ENCODE data around the gene NR1I3. TPM values are rescaled to one million over a fixed set of nuclear protein-coding genes. Genes with fewer than 3 reads are reported as not detected.
"Not testable (repeated sequence)": the region's sequence is repeated elsewhere in the genome, so short reads cannot be mapped to it uniquely, and the experiment has no call there.

The NR1I3 gene
- total RNA-seq, 2 donors from 2014 or later: not detected

- intact Hi-C loops (cut with DNase I): no loop called here
- TF ChIP-seq, protein P1, sequence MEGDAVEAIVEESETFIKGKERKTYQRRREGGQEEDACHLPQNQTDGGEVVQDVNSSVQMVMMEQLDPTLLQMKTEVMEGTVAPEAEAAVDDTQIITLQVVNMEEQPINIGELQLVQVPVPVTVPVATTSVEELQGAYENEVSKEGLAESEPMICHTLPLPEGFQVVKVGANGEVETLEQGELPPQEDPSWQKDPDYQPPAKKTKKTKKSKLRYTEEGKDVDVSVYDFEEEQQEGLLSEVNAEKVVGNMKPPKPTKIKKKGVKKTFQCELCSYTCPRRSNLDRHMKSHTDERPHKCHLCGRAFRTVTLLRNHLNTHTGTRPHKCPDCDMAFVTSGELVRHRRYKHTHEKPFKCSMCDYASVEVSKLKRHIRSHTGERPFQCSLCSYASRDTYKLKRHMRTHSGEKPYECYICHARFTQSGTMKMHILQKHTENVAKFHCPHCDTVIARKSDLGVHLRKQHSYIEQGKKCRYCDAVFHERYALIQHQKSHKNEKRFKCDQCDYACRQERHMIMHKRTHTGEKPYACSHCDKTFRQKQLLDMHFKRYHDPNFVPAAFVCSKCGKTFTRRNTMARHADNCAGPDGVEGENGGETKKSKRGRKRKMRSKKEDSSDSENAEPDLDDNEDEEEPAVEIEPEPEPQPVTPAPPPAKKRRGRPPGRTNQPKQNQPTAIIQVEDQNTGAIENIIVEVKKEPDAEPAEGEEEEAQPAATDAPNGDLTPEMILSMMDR (IDR thresholded peaks at IDR 0.05): no peak
- TF ChIP-seq POLR2A (IDR thresholded peaks at IDR 0.05): no peak
These were observed 12.8 kb upstream of the NR1I3 start for GRCh38 chr1:161250829-161251228.

GRCh38 chr1:161250100-161250499 is 12.1 kb upstream of the NR1I3 start:
- H3K36me3 ChIP-seq (replicated peaks in 1 of 2; ENCODE audit: insufficient read depth in 1 of 2, low read depth in 2 of 2); ATAC-seq; H3K4me3 ChIP-seq; DNase-seq; H3K27ac ChIP-seq; H3K9me3 ChIP-seq; intact Hi-C loops (cut with DNase I); H3K27me3 ChIP-seq; H3K4me1 ChIP-seq: not testable (repeated sequence)
- 87 to 93% methylated on average over 5 of the region's 5 CpGs for WGBS, 2 donors

More at GRCh38 chr1:161250829-161251228, 12.8 kb upstream of the NR1I3 start:
- Histone ChIP-seq H3K9me3 (no peaks in the 10 kb centered on the region), H3K27me3 (no peaks in the 10 kb centered on the region), H3K4me1 (no peaks in the 10 kb centered on the region), H3K4me3 (no peak overlapping the region), H3K27ac (no peak overlapping the region), H3K36me3 (replicated peaks in 1 of 2; ENCODE audit: insufficient read depth in 1 of 2, low read depth in 2 of 2) (no peaks in the 10 kb centered on the region)
- WGBS, 2 donors: 80 to 83% methylated on average over 7 of the region's 7 CpGs
- no peak for DNase-seq
- no peak for ATAC-seq

DNA sequence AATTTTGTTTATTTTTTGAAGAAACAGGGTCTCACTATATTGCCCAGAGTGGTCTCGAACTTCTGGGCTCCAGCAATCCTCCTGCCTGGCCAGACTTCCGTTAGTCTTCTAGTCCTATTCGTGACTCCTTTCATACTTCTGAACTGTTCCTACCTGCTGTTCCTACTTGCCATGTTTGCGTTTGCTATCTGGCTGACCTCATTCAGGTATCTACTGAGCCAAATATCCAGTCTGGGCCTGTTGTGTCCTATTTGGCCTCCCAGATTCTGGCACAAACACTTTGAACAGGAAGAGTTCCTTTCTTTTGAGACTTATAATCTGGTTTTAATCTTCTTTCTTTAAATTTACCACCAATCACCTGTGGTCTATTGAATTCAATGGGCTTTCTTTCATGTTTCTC is 6.9 kb upstream of the NR1I3 start:
- WGBS, 2 donors: 49 to 50% methylated on average over 4 of the region's 4 CpGs
- H3K4me1 ChIP-seq: peaks cover 11% of the 10 kb centered on the region
- no peak overlapping the region for H3K4me3 ChIP-seq
- ATAC-seq (peak; percentile 100), DNase-seq (peak; percentile 61 to 87 (median 73))
- no peak for TF ChIP-seq POLR2A (IDR thresholded peaks at IDR 0.05)
- TF ChIP-seq, protein P1 (IDR thresholded peaks at IDR 0.05): peak in 1 of 7 experiments; percentile 8
- H3K36me3 ChIP-seq (replicated peaks in 1 of 2; ENCODE audit: insufficient read depth in 1 of 2, low read depth in 2 of 2): no peaks in the 10 kb centered on the region
- peak overlapping the region; percentile 47 to 78 (median 65) for H3K27ac ChIP-seq
- H3K9me3 ChIP-seq: no peaks in the 10 kb centered on the region
- no peaks in the 10 kb centered on the region for H3K27me3 ChIP-seq
- intact Hi-C loops (cut with DNase I): no loop called here

DNA sequence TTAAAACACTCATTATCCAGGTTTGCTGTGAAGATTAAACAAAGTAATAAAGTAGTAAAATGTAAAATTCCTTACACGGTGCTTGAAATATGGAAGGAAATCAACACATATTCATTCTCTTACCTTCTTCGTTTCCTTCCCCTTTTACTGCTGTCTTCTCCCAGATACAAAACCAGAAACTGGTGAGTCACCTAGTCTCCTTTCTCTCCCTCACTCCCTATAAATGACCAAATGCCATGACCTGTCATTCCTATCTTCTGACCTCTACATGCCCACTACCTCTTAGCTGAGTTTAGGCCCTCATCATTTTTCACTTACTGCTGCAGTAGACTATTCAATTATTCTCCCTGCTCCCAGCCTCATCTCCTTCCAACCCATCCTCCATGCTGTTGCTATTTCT is 4.3 kb upstream of the NR1I3 start:
- ATAC-seq: no peak
- intact Hi-C loops (cut with DNase I): no loop called here
- TF ChIP-seq, protein P1 (IDR thresholded peaks at IDR 0.05): no peak
- no peaks in the 10 kb centered on the region for H3K9me3 ChIP-seq
- no peaks in the 10 kb centered on the region for H3K27me3 ChIP-seq
- H3K4me1 ChIP-seq: peaks cover 11% of the 10 kb centered on the region
- no peak overlapping the region for H3K4me3 ChIP-seq
- 58 to 87% methylated on average over 2 of the region's 2 CpGs for WGBS, 2 donors
- no peaks in the 10 kb centered on the region for H3K36me3 ChIP-seq (replicated peaks in 1 of 2; ENCODE audit: insufficient read depth in 1 of 2, low read depth in 2 of 2)
- DNase-seq: no peak
- H3K27ac ChIP-seq: no peak overlapping the region

DNA sequence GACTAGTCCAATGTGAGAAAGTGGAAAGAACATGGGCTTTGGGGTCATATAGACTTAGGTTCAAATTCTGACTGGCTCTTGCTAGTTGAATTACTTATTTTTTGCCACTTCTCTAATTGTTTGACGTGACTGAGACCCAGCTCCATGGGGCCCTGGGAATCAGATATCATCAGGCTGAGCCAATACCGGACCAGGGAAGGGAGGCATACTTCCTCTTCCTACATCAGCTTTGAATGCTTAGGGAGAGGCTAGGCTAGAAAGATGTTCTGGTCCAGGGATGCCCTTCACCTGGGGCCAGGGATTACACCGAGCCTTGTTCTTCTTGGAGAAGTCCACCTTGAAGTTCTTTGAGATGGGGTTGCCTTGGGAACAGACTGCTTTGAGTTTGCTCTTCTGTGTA is 3.7 kb upstream of the NR1I3 start:
- DNase-seq (no peak), ATAC-seq (no peak)
- Histone ChIP-seq H3K9me3 (no peaks in the 10 kb centered on the region), H3K27me3 (no peaks in the 10 kb centered on the region), H3K36me3 (replicated peaks in 1 of 2; ENCODE audit: insufficient read depth in 1 of 2, low read depth in 2 of 2) (no peaks in the 10 kb centered on the region), H3K4me3 (no peak overlapping the region), H3K4me1 (peaks cover 11% of the 10 kb centered on the region), H3K27ac (no peak overlapping the region)
- 73 to 79% methylated on average over 2 to 3 of the region's 3 CpGs for WGBS, 2 donors
- no peak for TF ChIP-seq POLR2A (IDR thresholded peaks at IDR 0.05)
- TF ChIP-seq, protein P1 (IDR thresholded peaks at IDR 0.05): no peak
- intact Hi-C loops (cut with DNase I): no loop called here
